Peyer's patch (tissue), 4 donors: ENCODE results near the gene DNAJC15.

ENCODE experiments used
- POLR2A ChIP-seq, 2 donors: fragments of 450-650 bp; IDR thresholded peaks; one replicate each; pipeline ENCODE4 v1.5.1; 2017; ENCODE audit warnings: antibody characterized with exemption in 2 of 2, mild to moderate bottlenecking in 2 of 2, moderate library complexity in 2 of 2
- TF ChIP-seq, protein P1 (sequence below), 6 experiments: fragments of 450-650 bp in 4 of 6; fragments of 200-600 bp in 2 of 6; sonication (generic) in 1 of 6; IDR thresholded peaks; one replicate each; pipeline ENCODE4 v1.5.1; 2017 to 2019; ENCODE audit warnings: antibody characterized with exemption in 6 of 6, mild to moderate bottlenecking in 3 of 6, moderate library complexity in 1 of 6

DNA sequence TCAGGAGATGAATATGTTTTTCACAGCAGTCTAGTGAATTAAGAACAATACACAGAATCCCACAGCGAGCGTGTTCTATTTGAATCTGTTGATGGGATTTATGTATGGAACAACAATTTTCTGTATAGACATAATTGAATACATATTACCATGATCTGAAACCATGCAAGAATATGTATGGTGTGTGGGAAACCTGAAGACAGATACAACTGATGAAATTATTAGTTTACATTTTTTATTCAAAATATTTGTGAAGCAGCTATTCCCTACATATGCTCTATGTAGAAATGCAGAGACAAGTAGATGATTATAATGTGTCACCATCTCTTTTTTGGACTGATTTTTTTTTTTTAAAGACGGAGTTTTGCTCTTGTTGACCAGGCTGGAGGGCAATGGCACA lies 91.8 kb downstream of the DNAJC15 start:
- TF ChIP-seq, protein P1, sequence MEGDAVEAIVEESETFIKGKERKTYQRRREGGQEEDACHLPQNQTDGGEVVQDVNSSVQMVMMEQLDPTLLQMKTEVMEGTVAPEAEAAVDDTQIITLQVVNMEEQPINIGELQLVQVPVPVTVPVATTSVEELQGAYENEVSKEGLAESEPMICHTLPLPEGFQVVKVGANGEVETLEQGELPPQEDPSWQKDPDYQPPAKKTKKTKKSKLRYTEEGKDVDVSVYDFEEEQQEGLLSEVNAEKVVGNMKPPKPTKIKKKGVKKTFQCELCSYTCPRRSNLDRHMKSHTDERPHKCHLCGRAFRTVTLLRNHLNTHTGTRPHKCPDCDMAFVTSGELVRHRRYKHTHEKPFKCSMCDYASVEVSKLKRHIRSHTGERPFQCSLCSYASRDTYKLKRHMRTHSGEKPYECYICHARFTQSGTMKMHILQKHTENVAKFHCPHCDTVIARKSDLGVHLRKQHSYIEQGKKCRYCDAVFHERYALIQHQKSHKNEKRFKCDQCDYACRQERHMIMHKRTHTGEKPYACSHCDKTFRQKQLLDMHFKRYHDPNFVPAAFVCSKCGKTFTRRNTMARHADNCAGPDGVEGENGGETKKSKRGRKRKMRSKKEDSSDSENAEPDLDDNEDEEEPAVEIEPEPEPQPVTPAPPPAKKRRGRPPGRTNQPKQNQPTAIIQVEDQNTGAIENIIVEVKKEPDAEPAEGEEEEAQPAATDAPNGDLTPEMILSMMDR (IDR thresholded peaks at IDR 0.05), result no peak
- no peak for TF ChIP-seq POLR2A (IDR thresholded peaks at IDR 0.05)
